NCI-H1048 (cell line): Measurements from ENCODE around the gene RPF1.
"Not testable (repeated sequence)": the region's sequence is repeated elsewhere in the genome, so short reads cannot be mapped to it uniquely, and the experiment has no call there.

Experiments
- DNase-seq: peaks from one replicate; lab custom pipeline; 2025; lab: John Stamatoyannopoulos, UW

Gene RPF1

GRCh38 chr1:84478876-84479868 lies at the start of gene RPF1:
Gene RPF1, plus strand, starts transcription at chr1:84479266. Its CDS starts 16 bp downstream, at chr1:84479282.
- DNase-seq = peak; percentile 65

GRCh38 chr1:84430546-84430945 lies 48.5 kb upstream of the RPF1 start:
- DNase-seq = no peak

- no peak for DNase-seq
Observed at GRCh38 chr1:84433258-84434080, 45.6 kb upstream of the RPF1 start.

- DNase-seq = no peak
Observed at GRCh38 chr1:84434081-84434769, 44.8 kb upstream of the RPF1 start.

GRCh38 chr1:84434801-84435549 lies 44.1 kb upstream of the RPF1 start:
- no peak for DNase-seq

GRCh38 chr1:84436876-84437655 lies 42.0 kb upstream of the RPF1 start:
- no peak for DNase-seq

GRCh38 chr1:84442256-84442655 lies 36.8 kb upstream of the RPF1 start:
- DNase-seq = no peak

GRCh38 chr1:84442747-84443646 lies 36.1 kb upstream of the RPF1 start:
- not testable (repeated sequence) for DNase-seq

- not testable (repeated sequence) for DNase-seq
Observed at GRCh38 chr1:84448704-84449103, 30.4 kb upstream of the RPF1 start.

- DNase-seq = no peak
Observed at GRCh38 chr1:84450910-84451309, 28.2 kb upstream of the RPF1 start.

- no peak for DNase-seq
Observed at GRCh38 chr1:84452436-84452835, 26.6 kb upstream of the RPF1 start.

GRCh38 chr1:84462118-84462517 lies 16.9 kb upstream of the RPF1 start:
- no peak for DNase-seq

GRCh38 chr1:84467298-84467697 lies 11.8 kb upstream of the RPF1 start:
- DNase-seq = no peak

GRCh38 chr1:84476225-84476624 lies 2.8 kb upstream of the RPF1 start:
- DNase-seq = no peak

GRCh38 chr1:84479998-84480397 lies 932 bp downstream of the RPF1 start:
- DNase-seq = no peak

- no peak for DNase-seq
Observed at GRCh38 chr1:84480650-84481049, 1.6 kb downstream of the RPF1 start.

- no peak for DNase-seq
Observed at GRCh38 chr1:84481317-84481716, 2.3 kb downstream of the RPF1 start.

- no peak for DNase-seq
Observed at GRCh38 chr1:84488107-84488506, 9.0 kb downstream of the RPF1 start.

- no peak for DNase-seq
Observed at GRCh38 chr1:84489766-84490165, 10.7 kb downstream of the RPF1 start.

GRCh38 chr1:84492726-84493125 lies 13.7 kb downstream of the RPF1 start:
- no peak for DNase-seq
